Upper lobe of left lung (tissue), 4 donors: ENCODE measurements around the gene KPNA1.

Experiments
- CTCF ChIP-seq, 6 experiments: fragments of 450-650 bp in 4 of 6; fragments of 200-600 bp in 2 of 6; sonication (generic) in 2 of 6; IDR thresholded peaks; one replicate each; pipeline ENCODE4 v1.5.1; 2016 to 2019; ENCODE audit warnings: antibody characterized with exemption in 6 of 6
- EP300 ChIP-seq, 4 donors: sonication (generic); formaldehyde crosslinking; IDR thresholded peaks; one replicate each; pipeline ENCODE4 v1.5.1; 2017; ENCODE audit warnings: antibody characterized with exemption in 4 of 4, control low read depth in 2 of 4

- no peak for TF ChIP-seq EP300 (IDR thresholded peaks at IDR 0.05)
- no peak for TF ChIP-seq CTCF (IDR thresholded peaks at IDR 0.05)
Observed at GRCh38 chr3:122430371-122430770, 84.4 kb downstream of the KPNA1 start.
